Breast epithelium (tissue), 3 donors: ENCODE data around the gene WWOX.

ENCODE experiments used
- CTCF ChIP-seq, 3 donors: fragments of 450-650 bp; IDR thresholded peaks; one replicate each; pipeline ENCODE4 v1.5.1; 2016 to 2017; ENCODE audit warnings: antibody characterized with exemption in 3 of 3, mild to moderate bottlenecking in 3 of 3, moderate library complexity in 3 of 3
- POLR2AphosphoS5 ChIP-seq, 3 donors: sonication (generic); formaldehyde crosslinking; IDR thresholded peaks; one replicate each; pipeline ENCODE4 v1.6.1; 2017; ENCODE audit warnings: antibody characterized with exemption in 3 of 3

- peak; percentile 79 to 89 (median 84) for TF ChIP-seq CTCF (IDR thresholded peaks at IDR 0.05)
- no peak for TF ChIP-seq POLR2AphosphoS5 (IDR thresholded peaks at IDR 0.05)
These were observed 135.8 kb downstream of the WWOX start for GRCh38 chr16:78235168-78235800.
